ENCODE data around the gene APBB2. TPM values are rescaled to one million over a fixed set of nuclear protein-coding genes. Genes with fewer than 3 reads are reported as not detected.

The APBB2 gene
- total and polyA plus RNA-seq, 2 of the 8 experiments (the other 6 are each of a cell fraction or from before 2014, with no cell fraction given), result 58.7 to 59.4 TPM

GRCh38 chr4:41080976-41081375 lies 133.4 kb downstream of the APBB2 start (continued):
- TF ChIP-seq CHD7 (IDR thresholded peaks at IDR 0.05; ENCODE audit: insufficient replicate concordance, low read length), result no peak

Data from H1 (cell line).